Body of pancreas (tissue), 4 donors: ENCODE results near the gene PRPH2.

ENCODE experiments used
- CTCF ChIP-seq, 7 experiments: fragments of 450-650 bp in 4 of 7; fragments of 200-600 bp in 3 of 7; sonication (generic) in 3 of 7; IDR thresholded peaks; one replicate each; pipeline ENCODE4 v1.5.1; 2016 to 2019; ENCODE audit warnings: antibody characterized with exemption in 7 of 7
- POLR2A ChIP-seq, 3 donors: fragments of 450-650 bp; IDR thresholded peaks; one replicate each; pipeline ENCODE4 v1.6.1; 2016; ENCODE audit warnings: antibody characterized with exemption in 3 of 3, mild to moderate bottlenecking in 2 of 3

- no peak for TF ChIP-seq CTCF (IDR thresholded peaks at IDR 0.05)
- no peak for TF ChIP-seq POLR2A (IDR thresholded peaks at IDR 0.05)
Measured at GRCh38 chr6:42726026-42726425, 3.6 kb upstream of the PRPH2 start.
